BJ (cell line): Measurements from ENCODE around the gene MGST1. TPM values are rescaled to one million over a fixed set of nuclear protein-coding genes. Genes with fewer than 3 reads are reported as not detected.
"Not testable (repeated sequence)": the region's sequence is repeated elsewhere in the genome, so short reads cannot be mapped to it uniquely, and the experiment has no call there.

Experiments
- CTCF ChIA-PET: fragments of 350-600 bp; formaldehyde crosslinking; extraction: SDS; loops from one replicate; lab custom pipeline; 2021; ENCODE audit warnings: antibody characterized with exemption, inconsistent platforms; lab: Yijun Ruan, JAX
- POLR2A ChIA-PET: fragments of 300-600 bp; sonication (Branson Sonifier 250); formaldehyde crosslinking; extraction: SDS; loops from one replicate; lab custom pipeline; 2021; ENCODE audit warnings: antibody characterized with exemption; lab: Charles Lee
- DNase-seq: peaks from one replicate; pipeline ENCODE4 v3.0.0-alpha.2; 2011; ENCODE audit warnings: low read depth
- H3K27me3 ChIP-seq: 2 replicates; pipeline ENCODE4 v1.6.0; 2011; ENCODE audit warnings: low read length; ENCODE audit not compliant: control insufficient read depth, insufficient read depth
- H3K36me3 ChIP-seq: 2 replicates; pipeline ENCODE4 v1.5.1; 2011; ENCODE audit warnings: low read length; ENCODE audit not compliant: control insufficient read depth, insufficient read depth
- H3K4me3 ChIP-seq: 2 replicates; pipeline ENCODE4 v1.5.1; 2011; ENCODE audit warnings: low read depth, mild to moderate bottlenecking, control low read depth, low read length
- polyA plus RNA-seq: library from polyadenylated mRNA; depleted of rRNA; stranded (reverse); fragments of >200 nt; gene quantifications from 2 replicates; pipeline ENCODE4 v1.2.3, GENCODE V29; 2011
- TF ChIP-seq, protein P1 (sequence below): IDR thresholded peaks from 2 replicates; pipeline ENCODE4 v1.5.1; 2011; ENCODE audit warnings: low read depth, mild to moderate bottlenecking, control low read depth, inconsistent platforms, low read length, moderate library complexity; ENCODE audit not compliant: insufficient read depth

The MGST1 gene
- polyA plus RNA-seq, 1 experiment, result 333 TPM

DNA sequence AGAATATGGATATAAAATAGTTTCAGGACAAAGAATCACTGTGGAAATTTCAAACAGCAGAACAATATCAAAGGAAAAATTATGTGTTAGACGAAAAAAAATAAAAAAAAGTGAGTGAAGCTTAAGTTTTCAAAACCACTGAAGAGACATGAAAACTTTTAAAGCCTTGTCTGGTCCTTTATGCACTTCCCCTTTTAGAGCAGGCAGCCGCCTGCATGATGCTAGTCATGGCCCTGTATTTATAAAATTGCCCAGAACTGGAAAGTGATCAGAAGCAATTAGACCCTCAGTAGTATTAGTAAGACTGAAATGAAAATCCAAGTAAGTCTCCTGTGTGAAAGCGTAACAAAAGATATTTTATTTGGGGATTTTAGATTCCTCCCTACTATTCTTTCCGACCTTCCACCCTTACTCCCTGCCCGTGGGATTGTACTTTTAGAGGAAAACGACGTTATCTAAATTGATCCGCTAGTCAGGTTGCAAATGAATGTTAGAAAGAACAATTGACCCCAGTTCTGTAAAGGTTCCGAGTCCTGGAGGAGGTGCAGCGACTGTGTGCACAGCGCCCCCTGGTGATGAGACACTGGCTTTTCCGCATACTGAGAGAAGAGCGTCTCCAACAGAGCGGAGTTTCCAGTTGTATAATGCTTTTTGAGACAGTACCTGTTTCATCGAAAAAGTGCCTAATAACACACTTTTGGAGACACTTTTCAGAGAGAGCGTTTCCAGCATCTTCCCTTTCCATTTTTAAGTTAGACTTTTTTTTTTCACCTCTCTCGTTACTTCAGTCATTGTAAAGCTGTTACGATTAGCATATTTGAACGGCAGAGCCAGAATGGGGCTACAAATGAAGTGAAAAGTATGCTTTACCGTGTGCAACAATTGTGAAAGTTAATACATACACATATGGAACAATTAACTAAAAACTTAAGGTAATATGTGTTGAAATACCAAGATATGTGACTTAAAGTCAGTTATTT, 12.4 kb downstream of the MGST1 start:
- POLR2A ChIA-PET, result no interaction called here
- peaks cover 9% of the 10 kb centered on the region for H3K36me3 ChIP-seq
- CTCF ChIA-PET, result interaction anchor here (0.9 to 1.3 kb wide), 6 partner anchors 8 to 377 kb away, joined by 3 to 4 read pairs (median 3); no protein-coding TSS in a partner anchor
- DNase-seq, result no peak
- no peaks in the 10 kb centered on the region for H3K27me3 ChIP-seq
- no peak overlapping the region for H3K4me3 ChIP-seq
- TF ChIP-seq, protein P1, sequence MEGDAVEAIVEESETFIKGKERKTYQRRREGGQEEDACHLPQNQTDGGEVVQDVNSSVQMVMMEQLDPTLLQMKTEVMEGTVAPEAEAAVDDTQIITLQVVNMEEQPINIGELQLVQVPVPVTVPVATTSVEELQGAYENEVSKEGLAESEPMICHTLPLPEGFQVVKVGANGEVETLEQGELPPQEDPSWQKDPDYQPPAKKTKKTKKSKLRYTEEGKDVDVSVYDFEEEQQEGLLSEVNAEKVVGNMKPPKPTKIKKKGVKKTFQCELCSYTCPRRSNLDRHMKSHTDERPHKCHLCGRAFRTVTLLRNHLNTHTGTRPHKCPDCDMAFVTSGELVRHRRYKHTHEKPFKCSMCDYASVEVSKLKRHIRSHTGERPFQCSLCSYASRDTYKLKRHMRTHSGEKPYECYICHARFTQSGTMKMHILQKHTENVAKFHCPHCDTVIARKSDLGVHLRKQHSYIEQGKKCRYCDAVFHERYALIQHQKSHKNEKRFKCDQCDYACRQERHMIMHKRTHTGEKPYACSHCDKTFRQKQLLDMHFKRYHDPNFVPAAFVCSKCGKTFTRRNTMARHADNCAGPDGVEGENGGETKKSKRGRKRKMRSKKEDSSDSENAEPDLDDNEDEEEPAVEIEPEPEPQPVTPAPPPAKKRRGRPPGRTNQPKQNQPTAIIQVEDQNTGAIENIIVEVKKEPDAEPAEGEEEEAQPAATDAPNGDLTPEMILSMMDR, result peak; percentile 73

DNA sequence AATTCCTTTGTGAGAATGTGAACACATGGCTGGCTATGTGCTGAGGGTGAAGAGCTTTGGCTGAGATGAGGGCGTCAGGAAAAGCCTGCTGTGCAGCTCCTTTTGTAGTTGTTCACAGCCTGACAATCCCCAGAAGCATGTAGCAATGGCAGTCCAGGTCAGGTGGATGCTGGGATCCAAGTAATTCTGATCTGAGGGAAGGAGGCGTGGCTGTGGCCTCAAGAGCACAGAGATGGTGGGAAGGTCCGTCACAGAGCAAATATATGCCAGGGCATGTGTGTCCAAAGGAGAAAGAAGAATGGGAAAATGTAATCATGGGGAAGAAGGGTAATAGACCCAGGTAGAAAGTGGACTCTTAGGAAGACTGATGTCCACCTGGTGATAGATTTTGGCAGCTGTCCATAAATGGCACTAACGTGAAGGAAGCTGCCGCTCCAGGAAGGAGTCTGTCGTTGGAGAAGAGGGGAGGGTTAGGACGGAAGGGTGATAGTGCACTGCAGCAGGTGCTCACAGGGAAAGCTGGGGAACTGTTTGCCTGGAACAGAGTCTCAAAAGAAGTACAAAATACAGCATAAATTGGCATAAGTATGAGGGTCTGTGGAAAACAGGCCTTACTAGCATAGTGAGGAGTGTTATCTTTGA, 13.8 kb downstream of the MGST1 start:
- CTCF ChIA-PET, result interaction anchor here (1.0 to 1.6 kb wide), 5 partner anchors 9 to 379 kb away, joined by 3 to 5 read pairs (median 3); no protein-coding TSS in a partner anchor
- POLR2A ChIA-PET, result no interaction called here
- TF ChIP-seq, protein P1, result no peak
- H3K27me3 ChIP-seq, result no peaks in the 10 kb centered on the region
- peaks cover 8% of the 10 kb centered on the region for H3K36me3 ChIP-seq
- DNase-seq, result no peak
- no peak overlapping the region for H3K4me3 ChIP-seq

DNA sequence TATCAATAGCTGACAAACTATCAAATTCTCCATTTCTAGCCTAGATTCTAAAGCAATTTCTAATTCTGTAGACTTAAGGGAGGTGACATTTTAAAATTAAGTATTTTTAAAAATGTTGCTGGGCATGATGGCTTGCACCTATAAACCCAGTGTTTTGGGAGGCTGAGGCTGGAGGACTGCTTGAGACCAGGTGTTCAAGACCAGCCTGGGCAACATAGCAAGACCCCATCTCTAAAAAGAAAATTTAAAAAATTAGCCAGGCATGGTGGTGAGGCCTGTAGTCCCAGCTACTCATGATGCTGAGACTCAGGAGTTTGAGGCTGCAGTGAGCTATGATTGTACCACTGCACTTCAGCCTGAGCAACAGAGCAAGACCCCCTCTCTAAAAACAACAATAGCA, 15.1 kb downstream of the MGST1 start:
- ChIA-PET POLR2A (no interaction called here), CTCF (interaction anchor here (1.6 kb wide), 1 partner anchor 10 kb away, joined by 5 read pairs; no protein-coding TSS in a partner anchor)
- TF ChIP-seq, protein P1, result no peak
- DNase-seq, result no peak
- no peak overlapping the region for H3K4me3 ChIP-seq
- peaks cover 8% of the 10 kb centered on the region for H3K36me3 ChIP-seq
- H3K27me3 ChIP-seq, result no peaks in the 10 kb centered on the region

DNA sequence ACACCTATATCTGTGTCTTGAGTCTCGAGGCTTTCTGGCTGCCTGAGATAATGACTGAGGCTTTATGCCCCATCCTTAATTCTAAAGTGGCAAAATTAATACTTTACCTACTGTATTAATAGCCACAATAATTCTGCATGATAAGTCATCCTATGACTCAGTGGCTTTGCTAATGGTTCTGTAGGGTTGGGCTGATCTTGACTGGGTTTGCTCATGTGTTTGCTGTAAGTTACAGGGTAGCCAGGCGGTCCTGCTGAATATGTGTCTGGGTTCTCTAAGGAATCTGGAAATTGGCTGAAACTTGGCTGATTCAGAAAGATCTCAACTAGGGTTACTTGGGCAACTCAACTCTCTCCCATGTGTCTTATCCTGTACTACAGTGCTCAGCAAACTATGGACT, 21.7 kb downstream of the MGST1 start:
- ChIA-PET POLR2A (no interaction called here), CTCF (no interaction called here)
- TF ChIP-seq, protein P1, result no peak
- DNase-seq, result no peak
- Histone ChIP-seq H3K36me3 (no peaks in the 10 kb centered on the region), H3K4me3 (no peak overlapping the region), H3K27me3 (no peaks in the 10 kb centered on the region)

DNA sequence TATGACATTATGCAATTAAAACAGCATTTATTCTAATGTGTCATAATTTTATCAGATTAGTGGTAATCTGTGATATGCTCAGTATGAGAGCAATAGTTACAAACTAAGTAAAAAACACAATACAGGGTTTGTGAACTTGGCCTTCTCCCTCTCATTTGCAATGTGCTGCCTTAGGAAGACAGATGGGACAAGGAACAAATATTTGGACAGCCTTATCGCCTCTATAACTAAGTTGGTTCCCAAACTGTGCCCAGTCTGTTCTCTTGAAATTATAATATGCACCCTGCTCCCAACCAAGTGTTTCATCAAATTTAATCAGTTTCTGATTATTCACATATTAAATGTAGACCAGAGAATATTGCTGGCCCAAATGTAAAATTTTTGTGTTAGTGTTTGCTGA, 22.7 kb downstream of the MGST1 start:
- no peaks in the 10 kb centered on the region for H3K36me3 ChIP-seq
- no peaks in the 10 kb centered on the region for H3K27me3 ChIP-seq
- DNase-seq, result no peak
- ChIA-PET CTCF (no interaction called here), POLR2A (no interaction called here)
- TF ChIP-seq, protein P1, result no peak
- no peak overlapping the region for H3K4me3 ChIP-seq

DNA sequence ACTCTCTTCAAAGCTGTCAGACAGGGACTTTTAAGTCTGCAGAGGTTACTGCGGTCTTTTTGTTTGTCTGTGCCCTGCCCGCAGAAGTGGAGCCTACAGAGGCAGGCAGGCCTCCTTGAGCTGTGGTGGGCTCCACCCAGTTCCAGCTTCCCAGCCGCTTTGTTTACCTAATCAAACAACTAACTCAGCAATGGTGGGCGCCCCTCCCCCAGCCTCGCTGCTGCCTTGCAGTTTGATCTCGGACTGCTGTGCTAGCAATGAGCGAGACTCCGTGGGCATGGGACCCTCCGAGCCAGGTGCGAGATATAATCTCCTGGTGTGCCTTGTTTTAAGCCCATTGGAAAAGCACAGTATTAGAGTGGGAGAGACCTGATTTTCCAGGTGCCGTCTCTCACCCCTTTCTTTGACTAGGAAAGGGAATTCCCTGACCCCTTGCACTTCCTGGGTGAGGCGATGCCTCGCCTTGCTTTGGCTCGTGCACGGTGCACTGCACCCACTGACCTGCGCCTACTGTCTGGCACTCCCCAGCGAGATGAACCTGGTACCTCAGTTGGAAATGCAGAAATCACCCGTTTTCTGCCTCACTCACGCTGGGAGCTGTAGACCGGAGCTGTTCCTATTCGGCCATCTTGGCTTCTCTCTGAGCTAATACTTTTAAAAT, 35.3 kb downstream of the MGST1 start:
- H3K36me3 ChIP-seq, DNase-seq, POLR2A ChIA-PET, CTCF ChIA-PET, H3K4me3 ChIP-seq, H3K27me3 ChIP-seq: not testable (repeated sequence)
